ENCODE data around the gene PALM2AKAP2.

Gene PALM2AKAP2

DNA sequence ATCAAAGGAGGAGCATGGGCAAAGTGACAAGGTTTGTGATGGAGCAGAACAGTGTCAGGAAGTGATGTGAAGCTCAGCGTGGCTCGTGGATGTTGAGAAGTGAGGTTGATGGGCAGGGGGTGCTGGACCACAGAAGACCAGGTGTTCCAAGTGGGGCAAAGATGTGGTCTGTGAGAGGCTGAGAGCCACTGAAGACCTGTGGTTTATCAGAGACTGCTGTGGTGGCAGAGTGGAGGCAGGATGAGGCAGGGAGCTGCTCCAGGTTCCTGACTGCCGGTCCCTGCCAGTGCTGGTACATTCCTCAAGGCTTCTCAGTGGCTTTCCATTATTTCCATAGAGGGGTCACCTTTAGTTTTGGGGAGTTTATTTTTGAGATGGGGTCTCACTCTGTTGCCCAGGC, 19.1 kb downstream of the PALM2AKAP2 start:
- TF ChIP-seq, protein P1, sequence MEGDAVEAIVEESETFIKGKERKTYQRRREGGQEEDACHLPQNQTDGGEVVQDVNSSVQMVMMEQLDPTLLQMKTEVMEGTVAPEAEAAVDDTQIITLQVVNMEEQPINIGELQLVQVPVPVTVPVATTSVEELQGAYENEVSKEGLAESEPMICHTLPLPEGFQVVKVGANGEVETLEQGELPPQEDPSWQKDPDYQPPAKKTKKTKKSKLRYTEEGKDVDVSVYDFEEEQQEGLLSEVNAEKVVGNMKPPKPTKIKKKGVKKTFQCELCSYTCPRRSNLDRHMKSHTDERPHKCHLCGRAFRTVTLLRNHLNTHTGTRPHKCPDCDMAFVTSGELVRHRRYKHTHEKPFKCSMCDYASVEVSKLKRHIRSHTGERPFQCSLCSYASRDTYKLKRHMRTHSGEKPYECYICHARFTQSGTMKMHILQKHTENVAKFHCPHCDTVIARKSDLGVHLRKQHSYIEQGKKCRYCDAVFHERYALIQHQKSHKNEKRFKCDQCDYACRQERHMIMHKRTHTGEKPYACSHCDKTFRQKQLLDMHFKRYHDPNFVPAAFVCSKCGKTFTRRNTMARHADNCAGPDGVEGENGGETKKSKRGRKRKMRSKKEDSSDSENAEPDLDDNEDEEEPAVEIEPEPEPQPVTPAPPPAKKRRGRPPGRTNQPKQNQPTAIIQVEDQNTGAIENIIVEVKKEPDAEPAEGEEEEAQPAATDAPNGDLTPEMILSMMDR (conservative IDR thresholded peaks at IDR 0.05; ENCODE audit: low read depth, low read length) = no peak
- H3K4me3 ChIP-seq (ENCODE audit: low read length) = no peak overlapping the region
- DNase-seq (ENCODE audit: low read depth) = no peak

DNA sequence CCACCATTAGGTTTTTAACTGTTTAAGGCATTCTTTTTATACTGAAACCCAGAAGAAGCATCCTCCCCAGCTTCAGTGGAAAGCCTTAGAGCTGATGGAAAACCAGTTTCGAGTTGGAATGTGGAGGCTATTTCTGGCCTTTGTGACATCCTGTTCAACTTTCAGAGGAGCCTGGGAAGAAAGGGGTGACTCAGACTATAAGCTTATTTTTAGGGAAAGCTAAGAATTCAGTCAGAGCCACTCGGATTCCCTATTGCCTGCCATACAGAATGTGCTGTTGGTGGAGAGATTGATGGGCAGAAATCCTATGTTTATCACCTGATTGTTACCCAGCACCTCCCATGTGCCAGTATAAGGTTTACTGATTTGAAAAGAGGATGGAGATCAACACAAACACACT, 19.8 kb downstream of the PALM2AKAP2 start:
- no peak for DNase-seq (ENCODE audit: low read depth)
- TF ChIP-seq, protein P1 (conservative IDR thresholded peaks at IDR 0.05; ENCODE audit: low read depth, low read length) = no peak
- no peak overlapping the region for H3K4me3 ChIP-seq (ENCODE audit: low read length)

- no peak for DNase-seq (ENCODE audit: low read depth)
- H3K4me3 ChIP-seq (ENCODE audit: low read length) = no peak overlapping the region
- TF ChIP-seq, protein P1 (conservative IDR thresholded peaks at IDR 0.05; ENCODE audit: low read depth, low read length) = no peak
These were observed 21.5 kb downstream of the PALM2AKAP2 start for GRCh38 chr9:109801484-109801883.

DNA sequence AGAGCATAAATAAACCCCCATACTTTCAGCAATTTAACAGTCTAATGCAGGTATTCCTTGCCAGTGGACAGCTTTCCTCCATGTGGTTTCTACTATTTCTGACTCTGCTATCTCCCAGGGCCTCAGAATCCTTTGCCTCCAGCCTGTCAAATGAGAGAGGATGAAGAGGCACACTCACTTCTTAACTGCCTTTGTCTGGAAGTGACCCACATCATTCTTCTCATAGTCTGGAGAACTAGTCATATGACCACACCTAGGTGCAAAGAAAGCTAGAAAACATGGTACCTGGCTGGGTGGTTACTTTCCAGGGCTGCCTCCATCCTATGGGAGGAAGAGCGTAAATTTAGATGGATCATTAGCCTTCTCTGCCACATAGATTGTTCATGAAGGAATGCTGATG, 22.5 kb downstream of the PALM2AKAP2 start:
- TF ChIP-seq, protein P1 (conservative IDR thresholded peaks at IDR 0.05; ENCODE audit: low read depth, low read length) = no peak
- no peak for DNase-seq (ENCODE audit: low read depth)

GRCh38 chr9:109805050-109805449, 25.1 kb downstream of the PALM2AKAP2 start:
- TF ChIP-seq, protein P1 (conservative IDR thresholded peaks at IDR 0.05; ENCODE audit: low read depth, low read length) = no peak
- H3K4me3 ChIP-seq (ENCODE audit: low read length) = no peak overlapping the region
- DNase-seq (ENCODE audit: low read depth) = no peak

More for the DNA sequence above, 22.5 kb downstream of the PALM2AKAP2 start:
- no peak overlapping the region for H3K4me3 ChIP-seq (ENCODE audit: low read length)

DNA sequence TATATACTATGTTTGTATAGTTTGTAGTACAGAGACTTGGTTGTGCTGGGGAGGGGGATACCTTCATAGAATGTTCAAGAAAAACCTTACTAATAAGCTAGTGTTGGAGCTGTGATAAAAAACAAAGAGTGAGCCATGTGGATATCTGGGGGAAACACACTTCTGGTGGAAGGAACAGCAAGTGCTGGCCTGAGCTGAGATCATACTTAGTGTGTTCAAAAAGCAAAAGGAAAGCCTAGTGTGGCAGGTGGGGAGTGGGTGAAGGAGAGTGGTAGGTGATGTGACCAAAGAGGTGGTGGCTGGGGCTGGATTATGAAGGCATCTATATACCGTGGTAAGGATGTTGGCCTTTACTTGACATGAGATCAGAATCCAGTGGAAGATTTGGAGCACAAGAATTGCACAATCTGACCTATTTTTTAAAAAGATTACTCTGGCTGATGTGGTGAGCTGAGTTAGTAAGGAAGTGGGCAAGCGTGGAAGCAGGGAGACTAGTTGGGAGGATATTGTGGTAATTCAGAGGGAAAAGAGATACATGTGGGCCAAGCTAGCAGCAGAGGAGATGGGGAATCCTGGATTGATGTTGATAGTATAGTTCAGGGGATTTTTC, 26.6 kb downstream of the PALM2AKAP2 start:
- TF ChIP-seq, protein P1 (conservative IDR thresholded peaks at IDR 0.05; ENCODE audit: low read depth, low read length) = no peak
- no peak for DNase-seq (ENCODE audit: low read depth)
- no peak overlapping the region for H3K4me3 ChIP-seq (ENCODE audit: low read length)

GRCh38 chr9:109811876-109812275, 31.9 kb downstream of the PALM2AKAP2 start:
- no peak overlapping the region for H3K4me3 ChIP-seq (ENCODE audit: low read length)

More at GRCh38 chr9:109811876-109812275, 31.9 kb downstream of the PALM2AKAP2 start:
- TF ChIP-seq, protein P1 (conservative IDR thresholded peaks at IDR 0.05; ENCODE audit: low read depth, low read length) = no peak
- DNase-seq (ENCODE audit: low read depth) = no peak

All from retinal pigment epithelial cell (primary cell).